ENCODE data around the gene SLC22A1. TPM values are rescaled to one million over a fixed set of nuclear protein-coding genes. Genes with fewer than 3 reads are reported as not detected.

The SLC22A1 gene
- total and polyA plus RNA-seq, 4 donors = 0.79 to 1,107 (median 439) TPM

DNA sequence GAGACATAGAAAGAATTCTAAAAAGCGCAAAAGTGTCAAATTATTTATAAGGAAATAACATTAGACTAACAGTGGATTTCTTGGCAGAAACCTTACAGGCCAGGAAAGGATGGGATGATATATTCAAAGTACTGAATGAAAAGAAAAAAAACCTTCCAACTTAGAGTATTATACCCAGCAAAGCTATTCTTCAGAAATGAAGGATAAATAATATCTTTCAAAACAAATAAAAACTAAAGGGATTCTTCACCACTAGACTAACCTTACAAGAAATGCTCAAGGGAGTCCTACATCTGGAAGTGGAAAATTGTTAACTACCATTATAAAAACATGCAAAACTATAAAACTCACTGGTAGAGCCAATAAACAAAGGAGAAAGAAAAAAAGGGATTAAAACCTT, 71.2 kb downstream of the SLC22A1 start:
- DNase-seq (ENCODE audit: low spot score) = no peak
- peak overlapping the region in 1 of 3 donors; percentile 23 for H3K4me3 ChIP-seq (ENCODE audit: low read depth in 1 of 3, low read length in 3 of 3)
- H3K36me3 ChIP-seq (ENCODE audit: control insufficient read depth in 4 of 4, insufficient read depth in 3 of 4, low read depth in 1 of 4, low read length in 3 of 4) = no peaks in the 10 kb centered on the region
- no peak overlapping the region for H3K9ac ChIP-seq (ENCODE audit: low read depth in 1 of 2, low read length in 2 of 2)
- H3K9me3 ChIP-seq (ENCODE audit: control insufficient read depth in 4 of 4, low read length in 3 of 4) = peaks cover 0 to 10% (median 2%) of the 10 kb centered on the region in 4 donors
- no peak for TF ChIP-seq GABPA (IDR thresholded peaks at IDR 0.05 in 1 of 2, conservative IDR thresholded peaks at IDR 0.05 in 1 of 2)
- no peaks in the 10 kb centered on the region for H3K27me3 ChIP-seq (ENCODE audit: control insufficient read depth in 4 of 4, insufficient read depth in 4 of 4, low read length in 3 of 4)
- H3K27ac ChIP-seq (ENCODE audit: low read depth in 1 of 2, low read length in 2 of 2) = no peak overlapping the region
- 99% methylated on average over 1 of the region's 1 CpG for WGBS
- H3K4me1 ChIP-seq (ENCODE audit: control insufficient read depth in 4 of 4, insufficient read depth in 4 of 4, low read length in 3 of 4) = no peaks in the 10 kb centered on the region

DNA sequence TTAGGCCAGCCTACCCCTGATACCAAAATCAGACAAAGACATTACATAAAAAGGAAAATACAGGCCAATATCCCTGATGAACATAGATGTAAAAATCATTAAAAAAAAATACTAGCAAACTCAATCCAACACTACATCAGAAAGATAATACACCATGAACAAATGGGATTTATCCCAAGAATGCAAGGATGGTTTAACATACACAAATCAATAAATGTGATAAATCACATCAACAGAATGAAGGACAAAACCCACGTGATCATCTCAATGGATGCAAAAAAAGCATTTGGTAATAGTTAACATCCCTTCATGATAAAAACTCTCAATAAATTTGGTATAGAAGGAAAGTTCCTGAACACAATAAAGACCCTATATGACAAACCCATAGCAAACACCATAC, 73.2 kb downstream of the SLC22A1 start:
- Histone ChIP-seq H3K4me1 (ENCODE audit: control insufficient read depth in 4 of 4, insufficient read depth in 4 of 4, low read length in 3 of 4) (peaks cover 0 to 5% (median 0%) of the 10 kb centered on the region in 4 donors), H3K9ac (ENCODE audit: low read depth in 1 of 2, low read length in 2 of 2) (no peak overlapping the region), H3K9me3 (ENCODE audit: control insufficient read depth in 4 of 4, low read length in 3 of 4) (peaks cover 0 to 10% (median 2%) of the 10 kb centered on the region in 4 donors), H3K36me3 (ENCODE audit: control insufficient read depth in 4 of 4, insufficient read depth in 3 of 4, low read depth in 1 of 4, low read length in 3 of 4) (no peaks in the 10 kb centered on the region), H3K27me3 (ENCODE audit: control insufficient read depth in 4 of 4, insufficient read depth in 4 of 4, low read length in 3 of 4) (no peaks in the 10 kb centered on the region), H3K4me3 (ENCODE audit: low read depth in 1 of 3, low read length in 3 of 3) (no peak overlapping the region), H3K27ac (ENCODE audit: low read depth in 1 of 2, low read length in 2 of 2) (no peak overlapping the region)
- 82% methylated on average over 1 of the region's 1 CpG for WGBS
- TF ChIP-seq NR2F2 (IDR thresholded peaks at IDR 0.05) (no peak), CTCF (IDR thresholded peaks at IDR 0.05; ENCODE audit: low read depth, low read length, missing input control) (no peak), YY1 (IDR thresholded peaks at IDR 0.05) (no peak)
- no peak for DNase-seq (ENCODE audit: low spot score)

GRCh38 chr6:160197662-160198061, 76.0 kb downstream of the SLC22A1 start:
- H3K27me3 ChIP-seq (ENCODE audit: control insufficient read depth in 4 of 4, insufficient read depth in 4 of 4, low read length in 3 of 4) = no peaks in the 10 kb centered on the region
- H3K4me1 ChIP-seq (ENCODE audit: control insufficient read depth in 4 of 4, insufficient read depth in 4 of 4, low read length in 3 of 4) = peaks cover 0 to 5% (median under 1%) of the 10 kb centered on the region in 4 donors
- no peak for TF ChIP-seq HNF4A (conservative IDR thresholded peaks at IDR 0.05)
- peaks cover 0 to 10% (median 2%) of the 10 kb centered on the region in 4 donors for H3K9me3 ChIP-seq (ENCODE audit: control insufficient read depth in 4 of 4, low read length in 3 of 4)
- H3K4me3 ChIP-seq (ENCODE audit: low read depth in 1 of 3, low read length in 3 of 3) = no peak overlapping the region
- no peak for DNase-seq (ENCODE audit: low spot score)
- no peak overlapping the region for H3K9ac ChIP-seq (ENCODE audit: low read depth in 1 of 2, low read length in 2 of 2)
- no peak overlapping the region for H3K27ac ChIP-seq (ENCODE audit: low read depth in 1 of 2, low read length in 2 of 2)
- no peaks in the 10 kb centered on the region for H3K36me3 ChIP-seq (ENCODE audit: control insufficient read depth in 4 of 4, insufficient read depth in 3 of 4, low read depth in 1 of 4, low read length in 3 of 4)

- peaks cover 0 to 5% (median 2%) of the 10 kb centered on the region in 4 donors for H3K9me3 ChIP-seq (ENCODE audit: control insufficient read depth in 4 of 4, low read length in 3 of 4)
- no peak for DNase-seq (ENCODE audit: low spot score)
- H3K4me1 ChIP-seq (ENCODE audit: control insufficient read depth in 4 of 4, insufficient read depth in 4 of 4, low read length in 3 of 4) = peaks cover 0 to 5% (median under 1%) of the 10 kb centered on the region in 4 donors
- H3K36me3 ChIP-seq (ENCODE audit: control insufficient read depth in 4 of 4, insufficient read depth in 3 of 4, low read depth in 1 of 4, low read length in 3 of 4) = no peaks in the 10 kb centered on the region
- 7% methylated on average over 3 of the region's 3 CpGs for WGBS
- peak; percentile 11 to 31 for TF ChIP-seq RAD21 (IDR thresholded peaks at IDR 0.05)
- peak; percentile 35 for TF ChIP-seq YY1 (IDR thresholded peaks at IDR 0.05)
- TF ChIP-seq NR2F2 (IDR thresholded peaks at IDR 0.05) = no peak
- TF ChIP-seq, protein P1, sequence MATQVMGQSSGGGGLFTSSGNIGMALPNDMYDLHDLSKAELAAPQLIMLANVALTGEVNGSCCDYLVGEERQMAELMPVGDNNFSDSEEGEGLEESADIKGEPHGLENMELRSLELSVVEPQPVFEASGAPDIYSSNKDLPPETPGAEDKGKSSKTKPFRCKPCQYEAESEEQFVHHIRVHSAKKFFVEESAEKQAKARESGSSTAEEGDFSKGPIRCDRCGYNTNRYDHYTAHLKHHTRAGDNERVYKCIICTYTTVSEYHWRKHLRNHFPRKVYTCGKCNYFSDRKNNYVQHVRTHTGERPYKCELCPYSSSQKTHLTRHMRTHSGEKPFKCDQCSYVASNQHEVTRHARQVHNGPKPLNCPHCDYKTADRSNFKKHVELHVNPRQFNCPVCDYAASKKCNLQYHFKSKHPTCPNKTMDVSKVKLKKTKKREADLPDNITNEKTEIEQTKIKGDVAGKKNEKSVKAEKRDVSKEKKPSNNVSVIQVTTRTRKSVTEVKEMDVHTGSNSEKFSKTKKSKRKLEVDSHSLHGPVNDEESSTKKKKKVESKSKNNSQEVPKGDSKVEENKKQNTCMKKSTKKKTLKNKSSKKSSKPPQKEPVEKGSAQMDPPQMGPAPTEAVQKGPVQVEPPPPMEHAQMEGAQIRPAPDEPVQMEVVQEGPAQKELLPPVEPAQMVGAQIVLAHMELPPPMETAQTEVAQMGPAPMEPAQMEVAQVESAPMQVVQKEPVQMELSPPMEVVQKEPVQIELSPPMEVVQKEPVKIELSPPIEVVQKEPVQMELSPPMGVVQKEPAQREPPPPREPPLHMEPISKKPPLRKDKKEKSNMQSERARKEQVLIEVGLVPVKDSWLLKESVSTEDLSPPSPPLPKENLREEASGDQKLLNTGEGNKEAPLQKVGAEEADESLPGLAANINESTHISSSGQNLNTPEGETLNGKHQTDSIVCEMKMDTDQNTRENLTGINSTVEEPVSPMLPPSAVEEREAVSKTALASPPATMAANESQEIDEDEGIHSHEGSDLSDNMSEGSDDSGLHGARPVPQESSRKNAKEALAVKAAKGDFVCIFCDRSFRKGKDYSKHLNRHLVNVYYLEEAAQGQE (IDR thresholded peaks at IDR 0.05) = no peak
- TF ChIP-seq, protein P2, sequence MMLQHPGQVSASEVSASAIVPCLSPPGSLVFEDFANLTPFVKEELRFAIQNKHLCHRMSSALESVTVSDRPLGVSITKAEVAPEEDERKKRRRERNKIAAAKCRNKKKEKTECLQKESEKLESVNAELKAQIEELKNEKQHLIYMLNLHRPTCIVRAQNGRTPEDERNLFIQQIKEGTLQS (IDR thresholded peaks at IDR 0.05) = no peak
- peak; percentile 42 for TF ChIP-seq SP1 (IDR thresholded peaks at IDR 0.05)
- no peak for TF ChIP-seq CTCF (IDR thresholded peaks at IDR 0.05; ENCODE audit: low read depth, low read length, missing input control)
- no peak for TF ChIP-seq JUND (IDR thresholded peaks at IDR 0.05)
- TF ChIP-seq HNF4G (IDR thresholded peaks at IDR 0.05) = peak; percentile 7
- peak in 1 of 2 donors; percentile 11 for TF ChIP-seq HNF4A (conservative IDR thresholded peaks at IDR 0.05)
- H3K4me3 ChIP-seq (ENCODE audit: low read depth in 1 of 3, low read length in 3 of 3) = no peak overlapping the region
- no peaks in the 10 kb centered on the region for H3K27me3 ChIP-seq (ENCODE audit: control insufficient read depth in 4 of 4, insufficient read depth in 4 of 4, low read length in 3 of 4)
- H3K27ac ChIP-seq (ENCODE audit: low read depth in 1 of 2, low read length in 2 of 2) = peak overlapping the region; percentile 5 to 47
- no peak overlapping the region for H3K9ac ChIP-seq (ENCODE audit: low read depth in 1 of 2, low read length in 2 of 2)
Measured at GRCh38 chr6:160198606-160199211, 77.1 kb downstream of the SLC22A1 start.
